ENCODE results near the gene DNAH9.

GRCh38 chr17:11990363-11990983, 392.2 kb downstream of the DNAH9 start:
- no peak for TF ChIP-seq RAD21 (IDR thresholded peaks at IDR 0.05 in 1 of 2, conservative IDR thresholded peaks at IDR 0.05 in 1 of 2; ENCODE audit: low read depth in 2 of 2, low read length in 2 of 2)
- TF ChIP-seq SP2 (IDR thresholded peaks at IDR 0.05; ENCODE audit: low read length) = no peak
- TF ChIP-seq CTCF (IDR thresholded peaks at IDR 0.05; ENCODE audit: control extremely low read depth in 1 of 3, insufficient read depth in 1 of 3, low read depth in 1 of 3, low read length in 3 of 3) = no peak
- TF ChIP-seq EGR1 (IDR thresholded peaks at IDR 0.05; ENCODE audit: borderline replicate concordance, low read depth, low read length) = no peak
- TF ChIP-seq PHF8 (conservative IDR thresholded peaks at IDR 0.05; ENCODE audit: low read depth, low read length) = no peak

Data from H1 (cell line).